HPDE6-E6E7 (cell line): ENCODE measurements around the gene ELOVL6.
A peak's percentile ranks its signal among the peaks of the same experiment; 100 is the strongest.
"Not testable (repeated sequence)": the region's sequence is repeated elsewhere in the genome, so short reads cannot be mapped to it uniquely, and the experiment has no call there.

ENCODE experiments used
- DNase-seq: peaks from one replicate; pipeline ENCODE4 v3.0.0; 2011; ENCODE audit warnings: missing footprints; ENCODE audit errors: extremely low spot score

ELOVL6 gene

GRCh38 chr4:110198435-110199416 is at the start of gene ELOVL6:
ELOVL6 (minus strand) TSS chr4:110198615; CDS start chr4:110198335, 280 bp downstream.
- DNase-seq = peak; percentile 34

- DNase-seq = no peak
These were observed 49.7 kb upstream of the ELOVL6 start for GRCh38 chr4:110248100-110248499.

GRCh38 chr4:110247591-110247990 is 49.2 kb upstream of the ELOVL6 start:
- DNase-seq = no peak

GRCh38 chr4:110245577-110245976 is 47.2 kb upstream of the ELOVL6 start:
- peak; percentile 31 for DNase-seq

GRCh38 chr4:110236324-110236723 is 37.9 kb upstream of the ELOVL6 start:
- DNase-seq = no peak

- not testable (repeated sequence) for DNase-seq
These were observed 35.2 kb upstream of the ELOVL6 start for GRCh38 chr4:110233581-110233980.

GRCh38 chr4:110231869-110232268 is 33.5 kb upstream of the ELOVL6 start:
- DNase-seq = peak; percentile 75

- no peak for DNase-seq
These were observed 30.9 kb upstream of the ELOVL6 start for GRCh38 chr4:110229266-110229665.

GRCh38 chr4:110224812-110225211 is 26.4 kb upstream of the ELOVL6 start:
- no peak for DNase-seq

GRCh38 chr4:110224142-110224541 is 25.7 kb upstream of the ELOVL6 start:
- no peak for DNase-seq

GRCh38 chr4:110218935-110219334 is 20.5 kb upstream of the ELOVL6 start:
- not testable (repeated sequence) for DNase-seq

- not testable (repeated sequence) for DNase-seq
These were observed 18.8 kb upstream of the ELOVL6 start for GRCh38 chr4:110217181-110217580.

- DNase-seq = no peak
These were observed 17.7 kb upstream of the ELOVL6 start for GRCh38 chr4:110216129-110216528.

- no peak for DNase-seq
These were observed 13.3 kb upstream of the ELOVL6 start for GRCh38 chr4:110211770-110212061.

- DNase-seq = peak; percentile 32
These were observed 12.8 kb upstream of the ELOVL6 start for GRCh38 chr4:110211007-110211769.

GRCh38 chr4:110208419-110208818 is 10.0 kb upstream of the ELOVL6 start:
- DNase-seq = no peak

- no peak for DNase-seq
These were observed 8.8 kb upstream of the ELOVL6 start for GRCh38 chr4:110207233-110207632.

- no peak for DNase-seq
These were observed 3.6 kb upstream of the ELOVL6 start for GRCh38 chr4:110202024-110202423.

GRCh38 chr4:110201502-110201901 is 3.1 kb upstream of the ELOVL6 start:
- DNase-seq = no peak

GRCh38 chr4:110200689-110201088 is 2.3 kb upstream of the ELOVL6 start:
- DNase-seq = no peak

- peak; percentile 8 for DNase-seq
These were observed 373 bp downstream of the ELOVL6 start for GRCh38 chr4:110198049-110198434.

- DNase-seq = peak; percentile 20
These were observed 829 bp downstream of the ELOVL6 start for GRCh38 chr4:110197529-110198042.
